GM10248 (cell line): ENCODE data around the gene DSTN.

ENCODE experiments used
- CTCF ChIA-PET: fragments of 300-600 bp; sonication (Branson Sonifier 250); formaldehyde crosslinking; extraction: SDS; loops from one replicate; lab custom pipeline; 2021; ENCODE audit warnings: antibody characterized with exemption; lab: Yijun Ruan, JAX
- POLR2A ChIA-PET: fragments of 350-650 bp; sonication (Branson Sonifier 250); formaldehyde crosslinking; extraction: SDS; loops from one replicate; lab custom pipeline; 2020; ENCODE audit warnings: antibody characterized with exemption; lab: Yijun Ruan, JAX
- DNase-seq: peaks from one replicate; pipeline ENCODE4 v3.0.0; 2012; ENCODE audit errors: extremely low spot score
- TF ChIP-seq, protein P1 (sequence below): IDR thresholded peaks from 2 replicates; pipeline ENCODE4 v1.5.1; 2012; ENCODE audit warnings: mild to moderate bottlenecking, low read depth; ENCODE audit errors: extremely low read depth, missing control alignments, control extremely low read depth

DSTN gene

DNA sequence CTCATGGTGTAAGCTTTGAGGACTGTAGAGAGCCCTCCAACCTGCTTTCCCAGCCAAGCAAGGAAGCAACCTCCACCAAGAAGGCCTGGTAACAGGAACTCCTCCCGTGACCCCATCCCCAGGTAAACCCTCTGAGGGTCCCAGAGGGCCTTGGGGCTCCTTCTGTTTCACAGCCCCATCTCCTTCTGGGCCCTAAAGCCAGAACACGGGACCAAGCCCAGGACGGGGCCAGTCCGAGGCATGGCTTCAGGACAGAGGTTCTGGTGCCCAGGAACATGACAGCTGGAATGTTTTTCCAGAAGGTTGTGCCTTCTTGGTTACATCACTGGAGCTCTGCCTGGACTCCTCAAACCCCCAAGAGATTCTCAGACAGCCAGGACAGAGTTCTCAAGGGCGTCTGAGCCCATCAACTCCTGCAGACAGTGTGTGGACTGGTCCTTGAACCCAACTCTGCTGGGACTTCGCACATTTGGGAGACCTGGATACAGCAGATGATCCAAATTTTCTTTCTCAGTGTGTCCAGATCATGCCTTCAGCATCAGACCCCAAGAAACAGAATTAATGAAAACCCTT, 69.0 kb downstream of the DSTN start:
- ChIA-PET POLR2A (no interaction called here), CTCF (interaction anchor here (1.1 to 1.4 kb wide), 3 partner anchors 16 to 134 kb away, joined by 3 read pairs; no protein-coding TSS in a partner anchor)

GRCh38 chr20:17640146-17640874, 70.4 kb downstream of the DSTN start:
- POLR2A ChIA-PET = no interaction called here
- TF ChIP-seq, protein P1, sequence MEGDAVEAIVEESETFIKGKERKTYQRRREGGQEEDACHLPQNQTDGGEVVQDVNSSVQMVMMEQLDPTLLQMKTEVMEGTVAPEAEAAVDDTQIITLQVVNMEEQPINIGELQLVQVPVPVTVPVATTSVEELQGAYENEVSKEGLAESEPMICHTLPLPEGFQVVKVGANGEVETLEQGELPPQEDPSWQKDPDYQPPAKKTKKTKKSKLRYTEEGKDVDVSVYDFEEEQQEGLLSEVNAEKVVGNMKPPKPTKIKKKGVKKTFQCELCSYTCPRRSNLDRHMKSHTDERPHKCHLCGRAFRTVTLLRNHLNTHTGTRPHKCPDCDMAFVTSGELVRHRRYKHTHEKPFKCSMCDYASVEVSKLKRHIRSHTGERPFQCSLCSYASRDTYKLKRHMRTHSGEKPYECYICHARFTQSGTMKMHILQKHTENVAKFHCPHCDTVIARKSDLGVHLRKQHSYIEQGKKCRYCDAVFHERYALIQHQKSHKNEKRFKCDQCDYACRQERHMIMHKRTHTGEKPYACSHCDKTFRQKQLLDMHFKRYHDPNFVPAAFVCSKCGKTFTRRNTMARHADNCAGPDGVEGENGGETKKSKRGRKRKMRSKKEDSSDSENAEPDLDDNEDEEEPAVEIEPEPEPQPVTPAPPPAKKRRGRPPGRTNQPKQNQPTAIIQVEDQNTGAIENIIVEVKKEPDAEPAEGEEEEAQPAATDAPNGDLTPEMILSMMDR = no peak
- CTCF ChIA-PET = interaction anchor here (1.0 kb wide), 1 partner anchor 42 kb away, joined by 3 read pairs; the partner anchor contains the start of gene RRBP1
- DNase-seq = no peak

More for the DNA sequence above, 69.0 kb downstream of the DSTN start:
- TF ChIP-seq, protein P1 = no peak
- DNase-seq = no peak

GRCh38 chr20:17640875-17641378, 71.1 kb downstream of the DSTN start:
- TF ChIP-seq, protein P1 = no peak
- ChIA-PET CTCF (no interaction called here), POLR2A (no interaction called here)
- no peak for DNase-seq

- ChIA-PET POLR2A (no interaction called here), CTCF (no interaction called here)
- DNase-seq = no peak
- TF ChIP-seq, protein P1 = no peak
These were observed 71.7 kb downstream of the DSTN start for GRCh38 chr20:17641520-17641964.

DNA sequence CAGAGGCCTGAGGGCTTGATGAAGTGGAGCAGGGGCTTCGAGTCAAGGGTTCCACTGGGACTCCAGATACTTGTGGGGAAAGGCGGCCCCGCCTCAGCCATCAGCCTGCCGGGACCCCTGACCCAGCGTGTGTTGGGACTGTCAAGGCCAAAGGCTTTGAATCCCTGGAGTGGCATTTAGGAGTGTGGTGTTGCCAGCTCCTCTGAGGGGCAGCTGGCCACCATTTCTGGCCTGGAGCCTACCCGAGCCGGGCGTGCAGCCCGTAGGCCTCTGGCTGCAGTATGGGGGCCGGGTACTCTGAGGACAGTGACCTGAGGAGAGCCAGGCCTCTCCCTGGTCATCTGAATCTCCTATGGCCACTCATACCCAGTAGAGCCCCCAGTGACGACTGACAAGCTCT, 72.1 kb downstream of the DSTN start:
- ChIA-PET POLR2A (no interaction called here), CTCF (interaction anchor here (1.4 kb wide), 1 partner anchor 354 kb away, joined by 3 read pairs; no protein-coding TSS in a partner anchor)
- DNase-seq = no peak
- TF ChIP-seq, protein P1 = no peak

- CTCF ChIA-PET = interaction anchor here (1.0 to 1.4 kb wide), 4 partner anchors 13 to 353 kb away, joined by 3 to 4 read pairs (median 3); no protein-coding TSS in a partner anchor
- DNase-seq = no peak
- POLR2A ChIA-PET = no interaction called here
These were observed 72.8 kb downstream of the DSTN start for GRCh38 chr20:17642404-17643269.

More at GRCh38 chr20:17642404-17643269, 72.8 kb downstream of the DSTN start:
- TF ChIP-seq, protein P1 = no peak
